Measurements from ENCODE around the gene DDR2. TPM values are rescaled to one million over a fixed set of nuclear protein-coding genes. Genes with fewer than 3 reads are reported as not detected.

DDR2 gene
- total RNA-seq, 1 experiment from 2014 or later: 4.9 TPM

- ChIA-PET POLR2A (interaction anchor here (1.5 kb wide), 1 partner anchor 54 kb away, joined by 5 read pairs; no protein-coding TSS in a partner anchor), CTCF (interaction anchor here (0.6 to 4.9 kb wide), 13 partner anchors 10 to 434 kb away, joined by 3 to 54 read pairs (median 3); no protein-coding TSS in a partner anchor)
- H3K27ac Mint-ChIP-seq (ENCODE audit: low read depth, unreplicated experiment): no peak overlapping the region
- no peaks in the 10 kb centered on the region for H3K27me3 Mint-ChIP-seq (ENCODE audit: insufficient read depth, unreplicated experiment)
- H3K9me3 Mint-ChIP-seq (ENCODE audit: unreplicated experiment): no peaks in the 10 kb centered on the region
- H3K4me3 Mint-ChIP-seq (ENCODE audit: unreplicated experiment): no peak overlapping the region
- no peak for TF ChIP-seq CTCF (IDR thresholded peaks at IDR 0.05; ENCODE audit: unreplicated experiment)
- intact Hi-C loops (cut with micrococcal nuclease): no loop called here
- DNase-seq (ENCODE audit: unreplicated experiment): no peak
- BruUV-seq (replicated peaks): no TSS peak
- H3K36me3 Mint-ChIP-seq (ENCODE audit: insufficient read depth, unreplicated experiment): peaks cover 12% of the 10 kb centered on the region
- H3K4me1 Mint-ChIP-seq (ENCODE audit: insufficient read depth, unreplicated experiment): peaks cover 5% of the 10 kb centered on the region
These were observed 15.4 kb upstream of the DDR2 start for GRCh38 chr1:162616848-162617247.

- no peaks in the 10 kb centered on the region for H3K27me3 Mint-ChIP-seq (ENCODE audit: insufficient read depth, unreplicated experiment)
- intact Hi-C loops (cut with micrococcal nuclease): no loop called here
- CTCF ChIA-PET: interaction anchor here (0.6 to 4.9 kb wide), 9 partner anchors 9 to 183 kb away, joined by 3 to 54 read pairs (median 4); no protein-coding TSS in a partner anchor
- peaks cover 2% of the 10 kb centered on the region for H3K4me1 Mint-ChIP-seq (ENCODE audit: insufficient read depth, unreplicated experiment)
- BruUV-seq (replicated peaks): no TSS peak
- TF ChIP-seq CTCF (IDR thresholded peaks at IDR 0.05; ENCODE audit: unreplicated experiment): no peak
- H3K36me3 Mint-ChIP-seq (ENCODE audit: insufficient read depth, unreplicated experiment): peaks cover 12% of the 10 kb centered on the region
- no peak overlapping the region for H3K4me3 Mint-ChIP-seq (ENCODE audit: unreplicated experiment)
- no peaks in the 10 kb centered on the region for H3K9me3 Mint-ChIP-seq (ENCODE audit: unreplicated experiment)
- no peak for DNase-seq (ENCODE audit: unreplicated experiment)
- POLR2A ChIA-PET: interaction anchor here (0.7 to 1.5 kb wide), 2 partner anchors 54 to 409 kb away, joined by 4 to 5 read pairs; no protein-coding TSS in a partner anchor
- H3K27ac Mint-ChIP-seq (ENCODE audit: low read depth, unreplicated experiment): no peak overlapping the region
These were observed 14.8 kb upstream of the DDR2 start for GRCh38 chr1:162617513-162617912.

- POLR2A ChIA-PET: no interaction called here
- Mint-ChIP-seq H3K9me3 (ENCODE audit: unreplicated experiment) (no peaks in the 10 kb centered on the region), H3K4me3 (ENCODE audit: unreplicated experiment) (no peak overlapping the region), H3K27me3 (ENCODE audit: insufficient read depth, unreplicated experiment) (no peaks in the 10 kb centered on the region), H3K27ac (ENCODE audit: low read depth, unreplicated experiment) (no peak overlapping the region), H3K36me3 (ENCODE audit: insufficient read depth, unreplicated experiment) (peaks cover 12% of the 10 kb centered on the region), H3K4me1 (ENCODE audit: insufficient read depth, unreplicated experiment) (no peaks in the 10 kb centered on the region)
- no peak for TF ChIP-seq CTCF (IDR thresholded peaks at IDR 0.05; ENCODE audit: unreplicated experiment)
- CTCF ChIA-PET: interaction anchor here (0.5 to 4.9 kb wide), 5 partner anchors 53 to 563 kb away, joined by 3 to 54 read pairs (median 4); no protein-coding TSS in a partner anchor
- no peak for DNase-seq (ENCODE audit: unreplicated experiment)
- BruUV-seq (replicated peaks): no TSS peak
- intact Hi-C loops (cut with micrococcal nuclease): no loop called here
These were observed 13.2 kb upstream of the DDR2 start for GRCh38 chr1:162619076-162619475.

GRCh38 chr1:162621256-162621655 is 11.0 kb upstream of the DDR2 start:
- ChIA-PET CTCF (interaction anchor here (3.7 kb wide), 1 partner anchor 8 kb away, joined by 36 read pairs; no protein-coding TSS in a partner anchor), POLR2A (no interaction called here)
- Mint-ChIP-seq H3K9me3 (ENCODE audit: unreplicated experiment) (no peaks in the 10 kb centered on the region), H3K27ac (ENCODE audit: low read depth, unreplicated experiment) (no peak overlapping the region), H3K4me1 (ENCODE audit: insufficient read depth, unreplicated experiment) (peaks cover 3% of the 10 kb centered on the region), H3K36me3 (ENCODE audit: insufficient read depth, unreplicated experiment) (peaks cover 12% of the 10 kb centered on the region), H3K4me3 (ENCODE audit: unreplicated experiment) (no peak overlapping the region), H3K27me3 (ENCODE audit: insufficient read depth, unreplicated experiment) (no peaks in the 10 kb centered on the region)
- TF ChIP-seq CTCF (IDR thresholded peaks at IDR 0.05; ENCODE audit: unreplicated experiment): no peak
- intact Hi-C loops (cut with micrococcal nuclease): no loop called here
- DNase-seq (ENCODE audit: unreplicated experiment): no peak
- BruUV-seq (replicated peaks): no TSS peak
